ENCODE data around the gene KCNMA1. TPM values are rescaled to one million over a fixed set of nuclear protein-coding genes. Genes with fewer than 3 reads are reported as not detected.
"Not testable (repeated sequence)": the region's sequence is repeated elsewhere in the genome, so short reads cannot be mapped to it uniquely, and the experiment has no call there.

KCNMA1 gene
- total RNA-seq, 1 experiment from 2014 or later, result 20.7 TPM

DNA sequence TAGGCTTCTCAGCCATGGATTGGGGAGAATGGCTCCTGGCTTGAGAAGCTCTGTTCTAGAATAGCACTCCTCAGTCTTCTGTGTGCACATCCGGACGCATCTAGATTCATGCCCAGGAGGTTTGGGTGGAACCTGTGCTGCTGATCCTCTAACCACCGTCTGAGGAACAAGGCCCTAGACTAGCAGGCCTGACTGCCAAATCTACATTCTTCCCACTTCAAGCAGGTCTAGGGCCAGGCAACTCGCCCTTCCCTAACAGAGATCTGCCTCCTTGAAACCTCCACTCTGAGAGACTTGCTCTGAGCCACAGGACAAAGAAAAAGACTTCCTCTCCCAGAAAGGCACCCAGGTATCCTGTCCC, 61.6 kb downstream of the KCNMA1 start:
- H3K27me3 Mint-ChIP-seq (ENCODE audit: insufficient read depth, unreplicated experiment), result no peaks in the 10 kb centered on the region
- H3K36me3 ChIP-seq (ENCODE audit: control insufficient read depth, insufficient read depth, low read length), result no peaks in the 10 kb centered on the region
- ChIA-PET CTCF (interaction anchor here (0.6 kb wide), 1 partner anchor 138 kb away, joined by 3 read pairs; no protein-coding TSS in a partner anchor), POLR2A (no interaction called here)
- no peak overlapping the region for H3K4me3 Mint-ChIP-seq (ENCODE audit: unreplicated experiment)
- no peak overlapping the region for H3K4me3 ChIP-seq (ENCODE audit: low read depth, low read length)
- TF ChIP-seq, protein P1, sequence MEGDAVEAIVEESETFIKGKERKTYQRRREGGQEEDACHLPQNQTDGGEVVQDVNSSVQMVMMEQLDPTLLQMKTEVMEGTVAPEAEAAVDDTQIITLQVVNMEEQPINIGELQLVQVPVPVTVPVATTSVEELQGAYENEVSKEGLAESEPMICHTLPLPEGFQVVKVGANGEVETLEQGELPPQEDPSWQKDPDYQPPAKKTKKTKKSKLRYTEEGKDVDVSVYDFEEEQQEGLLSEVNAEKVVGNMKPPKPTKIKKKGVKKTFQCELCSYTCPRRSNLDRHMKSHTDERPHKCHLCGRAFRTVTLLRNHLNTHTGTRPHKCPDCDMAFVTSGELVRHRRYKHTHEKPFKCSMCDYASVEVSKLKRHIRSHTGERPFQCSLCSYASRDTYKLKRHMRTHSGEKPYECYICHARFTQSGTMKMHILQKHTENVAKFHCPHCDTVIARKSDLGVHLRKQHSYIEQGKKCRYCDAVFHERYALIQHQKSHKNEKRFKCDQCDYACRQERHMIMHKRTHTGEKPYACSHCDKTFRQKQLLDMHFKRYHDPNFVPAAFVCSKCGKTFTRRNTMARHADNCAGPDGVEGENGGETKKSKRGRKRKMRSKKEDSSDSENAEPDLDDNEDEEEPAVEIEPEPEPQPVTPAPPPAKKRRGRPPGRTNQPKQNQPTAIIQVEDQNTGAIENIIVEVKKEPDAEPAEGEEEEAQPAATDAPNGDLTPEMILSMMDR (IDR thresholded peaks at IDR 0.05; ENCODE audit: insufficient read depth in 1 of 2, low read depth in 1 of 2, low read length in 1 of 2, severe bottlenecking in 1 of 2, unreplicated experiment in 1 of 2), result no peak
- intact Hi-C loops (cut with micrococcal nuclease; ENCODE audit: unreplicated experiment), result no loop called here
- peaks cover 6% of the 10 kb centered on the region for H3K4me1 Mint-ChIP-seq (ENCODE audit: low read depth, unreplicated experiment)
- H3K4me1 ChIP-seq, result peaks cover 7% of the 10 kb centered on the region; the same call in 1 of the 2 replicates
- no peaks in the 10 kb centered on the region for H3K9me3 Mint-ChIP-seq (ENCODE audit: unreplicated experiment)
- BruUV-seq (replicated peaks), result no TSS peak
- H3K36me3 Mint-ChIP-seq (ENCODE audit: insufficient read depth, unreplicated experiment), result no peaks in the 10 kb centered on the region
- no peak for DNase-seq
- H3K9me3 ChIP-seq, result no peaks in the 10 kb centered on the region
- H3K27ac Mint-ChIP-seq (ENCODE audit: unreplicated experiment), result no peak overlapping the region
- H3K27me3 ChIP-seq (replicated peaks; ENCODE audit: control insufficient read depth, insufficient read depth, low read length), result no peaks in the 10 kb centered on the region

DNA sequence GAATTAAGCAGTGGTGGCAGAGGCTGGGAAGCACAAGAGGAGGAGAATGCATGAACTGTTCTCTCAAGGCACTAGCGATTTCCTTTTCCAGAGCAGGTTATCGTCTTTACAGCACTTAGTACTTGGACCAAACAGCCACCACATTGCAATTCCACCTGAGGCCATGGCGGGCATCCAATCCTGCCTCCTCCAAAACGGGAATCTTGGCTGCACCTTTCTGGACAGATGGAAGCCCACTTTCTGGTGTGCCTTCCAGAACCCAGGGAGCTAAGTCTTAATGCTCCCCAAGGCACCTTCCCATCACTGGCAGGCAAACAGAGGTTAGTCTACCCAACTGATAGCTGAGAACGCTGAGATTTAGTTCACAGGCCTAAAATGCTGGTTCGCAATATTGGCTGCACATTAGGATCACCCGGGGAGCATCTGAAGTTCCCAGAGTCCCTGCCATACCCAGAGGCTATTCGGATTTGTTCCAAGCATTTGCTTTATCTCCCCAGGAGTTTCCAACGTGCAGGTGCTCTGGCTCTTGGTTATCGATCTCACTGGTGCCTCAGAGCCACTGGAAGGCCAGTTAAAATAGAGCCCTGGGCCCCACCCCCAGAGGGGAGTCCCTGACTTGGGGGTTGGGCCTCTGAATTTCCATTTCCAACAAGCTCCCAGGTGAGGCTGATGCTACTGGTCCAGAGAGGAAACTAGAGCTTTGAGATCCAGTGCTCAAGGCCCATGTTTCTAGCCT, 62.2 kb downstream of the KCNMA1 start:
- Histone ChIP-seq H3K27me3 (replicated peaks; ENCODE audit: control insufficient read depth, insufficient read depth, low read length) (no peaks in the 10 kb centered on the region), H3K36me3 (ENCODE audit: control insufficient read depth, insufficient read depth, low read length) (no peaks in the 10 kb centered on the region), H3K4me1 (peaks cover 2% of the 10 kb centered on the region; the same call in 1 of the 2 replicates), H3K4me3 (ENCODE audit: low read depth, low read length) (no peak overlapping the region), H3K9me3 (no peaks in the 10 kb centered on the region)
- Mint-ChIP-seq H3K27me3 (ENCODE audit: insufficient read depth, unreplicated experiment) (no peaks in the 10 kb centered on the region), H3K36me3 (ENCODE audit: insufficient read depth, unreplicated experiment) (no peaks in the 10 kb centered on the region), H3K4me1 (ENCODE audit: low read depth, unreplicated experiment) (peaks cover 6% of the 10 kb centered on the region), H3K9me3 (ENCODE audit: unreplicated experiment) (no peaks in the 10 kb centered on the region), H3K27ac (ENCODE audit: unreplicated experiment) (no peak overlapping the region), H3K4me3 (ENCODE audit: unreplicated experiment) (no peak overlapping the region)
- ChIA-PET POLR2A (no interaction called here), CTCF (interaction anchor here (0.6 kb wide), 1 partner anchor 139 kb away, joined by 3 read pairs; no protein-coding TSS in a partner anchor)
- BruUV-seq (replicated peaks), result no TSS peak
- intact Hi-C loops (cut with micrococcal nuclease; ENCODE audit: unreplicated experiment), result no loop called here
- DNase-seq, result no peak
- TF ChIP-seq, protein P1 (IDR thresholded peaks at IDR 0.05; ENCODE audit: insufficient read depth in 1 of 2, low read depth in 1 of 2, low read length in 1 of 2, severe bottlenecking in 1 of 2, unreplicated experiment in 1 of 2), result no peak

DNA sequence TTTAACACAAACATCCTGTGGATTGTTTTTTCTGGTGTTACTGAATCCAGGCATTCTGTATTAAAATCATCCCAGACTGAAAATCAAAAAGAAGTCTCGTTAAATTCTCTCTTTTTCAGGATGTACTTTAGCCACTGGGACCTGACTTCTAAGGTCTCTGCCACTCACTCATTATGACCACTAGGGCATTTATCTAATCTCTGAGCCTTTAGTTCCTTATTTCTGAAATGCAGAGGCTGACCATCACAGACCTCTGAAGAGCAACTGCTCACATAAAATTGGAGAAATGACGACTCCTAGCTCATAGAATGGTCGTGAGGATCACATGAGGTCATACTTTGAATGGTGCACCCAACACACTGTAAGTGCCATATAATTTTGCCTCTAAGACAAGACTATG, 63.2 kb downstream of the KCNMA1 start:
- H3K4me3 ChIP-seq (ENCODE audit: low read depth, low read length), result no peak overlapping the region
- ChIA-PET CTCF (no interaction called here), POLR2A (no interaction called here)
- Mint-ChIP-seq H3K9me3 (ENCODE audit: unreplicated experiment) (no peaks in the 10 kb centered on the region), H3K27me3 (ENCODE audit: insufficient read depth, unreplicated experiment) (no peaks in the 10 kb centered on the region), H3K4me3 (ENCODE audit: unreplicated experiment) (no peak overlapping the region), H3K27ac (ENCODE audit: unreplicated experiment) (no peak overlapping the region), H3K36me3 (ENCODE audit: insufficient read depth, unreplicated experiment) (no peaks in the 10 kb centered on the region), H3K4me1 (ENCODE audit: low read depth, unreplicated experiment) (peaks cover 6% of the 10 kb centered on the region)
- H3K9me3 ChIP-seq, result no peaks in the 10 kb centered on the region
- DNase-seq, result no peak
- intact Hi-C loops (cut with micrococcal nuclease; ENCODE audit: unreplicated experiment), result no loop called here
- H3K27me3 ChIP-seq (replicated peaks; ENCODE audit: control insufficient read depth, insufficient read depth, low read length), result no peaks in the 10 kb centered on the region
- H3K36me3 ChIP-seq (ENCODE audit: control insufficient read depth, insufficient read depth, low read length), result no peaks in the 10 kb centered on the region
- TF ChIP-seq, protein P1 (IDR thresholded peaks at IDR 0.05; ENCODE audit: insufficient read depth in 1 of 2, low read depth in 1 of 2, low read length in 1 of 2, severe bottlenecking in 1 of 2, unreplicated experiment in 1 of 2), result no peak
- H3K4me1 ChIP-seq, result no peaks in the 10 kb centered on the region
- BruUV-seq (replicated peaks), result no TSS peak

DNA sequence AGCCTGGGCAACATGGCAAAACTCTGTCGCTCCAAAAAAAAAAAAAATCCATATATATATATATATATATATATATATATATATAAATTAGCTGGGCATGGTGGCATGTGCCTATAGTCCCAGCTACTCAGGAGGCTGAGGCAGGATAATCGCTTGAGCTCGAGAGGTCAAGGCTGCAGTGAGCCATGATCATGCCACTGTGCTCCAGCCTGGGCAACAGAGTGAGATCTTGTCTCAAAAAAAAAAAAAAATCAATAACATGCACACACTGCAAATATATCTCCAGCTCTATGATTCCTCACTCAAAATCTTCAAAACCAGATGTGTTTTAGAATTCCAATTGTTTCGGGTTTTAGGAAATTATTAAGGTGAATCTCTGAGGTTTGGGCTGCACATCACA, 65.1 kb downstream of the KCNMA1 start:
- H3K27ac Mint-ChIP-seq (ENCODE audit: unreplicated experiment); H3K27me3 ChIP-seq (replicated peaks; ENCODE audit: control insufficient read depth, insufficient read depth, low read length); DNase-seq; H3K9me3 Mint-ChIP-seq (ENCODE audit: unreplicated experiment); H3K9me3 ChIP-seq; H3K36me3 Mint-ChIP-seq (ENCODE audit: insufficient read depth, unreplicated experiment); H3K4me3 Mint-ChIP-seq (ENCODE audit: unreplicated experiment); BruUV-seq (replicated peaks); H3K4me1 Mint-ChIP-seq (ENCODE audit: low read depth, unreplicated experiment); POLR2A ChIA-PET; H3K4me3 ChIP-seq (ENCODE audit: low read depth, low read length); H3K4me1 ChIP-seq; H3K27me3 Mint-ChIP-seq (ENCODE audit: insufficient read depth, unreplicated experiment); intact Hi-C loops (cut with micrococcal nuclease; ENCODE audit: unreplicated experiment); H3K36me3 ChIP-seq (ENCODE audit: control insufficient read depth, insufficient read depth, low read length): not testable (repeated sequence)
- CTCF ChIA-PET, result interaction anchor here (0.7 kb wide), 1 partner anchor 181 kb away, joined by 3 read pairs; no protein-coding TSS in a partner anchor
